ENCODE measurements around the gene B4GALNT2.
"Not testable (repeated sequence)": the region's sequence is repeated elsewhere in the genome, so short reads cannot be mapped to it uniquely, and the experiment has no call there.

B4GALNT2 gene

GRCh38 chr17:49180998-49181635, 48.5 kb downstream of the B4GALNT2 start:
- DNase-seq (ENCODE audit: low read depth), result no peak

- DNase-seq (ENCODE audit: low read depth), result no peak
Measured at GRCh38 chr17:49183341-49183740, 50.8 kb downstream of the B4GALNT2 start.

- no peak for DNase-seq (ENCODE audit: low read depth)
Measured at GRCh38 chr17:49183801-49184200, 51.2 kb downstream of the B4GALNT2 start.

- not testable (repeated sequence) for DNase-seq (ENCODE audit: low read depth)
Measured at GRCh38 chr17:49184522-49184921, 52.0 kb downstream of the B4GALNT2 start.

- DNase-seq (ENCODE audit: low read depth), result not testable (repeated sequence)
Measured at GRCh38 chr17:49185381-49185780, 52.8 kb downstream of the B4GALNT2 start.

- no peak for DNase-seq (ENCODE audit: low read depth)
Measured at GRCh38 chr17:49187301-49187700, 54.7 kb downstream of the B4GALNT2 start.

GRCh38 chr17:49190932-49191331, 58.4 kb downstream of the B4GALNT2 start:
- DNase-seq (ENCODE audit: low read depth), result no peak

- DNase-seq (ENCODE audit: low read depth), result no peak
Measured at GRCh38 chr17:49191409-49191916, 58.9 kb downstream of the B4GALNT2 start.

- DNase-seq (ENCODE audit: low read depth), result peak; percentile 88
Measured at GRCh38 chr17:49191917-49192741, 59.6 kb downstream of the B4GALNT2 start.

- no peak for DNase-seq (ENCODE audit: low read depth)
Measured at GRCh38 chr17:49193513-49194296, 61.1 kb downstream of the B4GALNT2 start.

- no peak for DNase-seq (ENCODE audit: low read depth)
Measured at GRCh38 chr17:49194297-49194607, 61.7 kb downstream of the B4GALNT2 start.

GRCh38 chr17:49195751-49196150, 63.2 kb downstream of the B4GALNT2 start:
- no peak for DNase-seq (ENCODE audit: low read depth)

- no peak for DNase-seq (ENCODE audit: low read depth)
Measured at GRCh38 chr17:49196520-49196919, 64.0 kb downstream of the B4GALNT2 start.

- DNase-seq (ENCODE audit: low read depth), result no peak
Measured at GRCh38 chr17:49197346-49197998, 64.9 kb downstream of the B4GALNT2 start.

- no peak for DNase-seq (ENCODE audit: low read depth)
Measured at GRCh38 chr17:49198211-49198610, 65.6 kb downstream of the B4GALNT2 start.

GRCh38 chr17:49200423-49201083, 68.0 kb downstream of the B4GALNT2 start:
- DNase-seq (ENCODE audit: low read depth), result no peak

GRCh38 chr17:49201481-49201927, 68.9 kb downstream of the B4GALNT2 start:
- DNase-seq (ENCODE audit: low read depth), result no peak

- DNase-seq (ENCODE audit: low read depth), result no peak
Measured at GRCh38 chr17:49203796-49204195, 71.2 kb downstream of the B4GALNT2 start.

GRCh38 chr17:49204516-49204915, 71.9 kb downstream of the B4GALNT2 start:
- DNase-seq (ENCODE audit: low read depth), result no peak

GRCh38 chr17:49209061-49209571, 76.5 kb downstream of the B4GALNT2 start:
- DNase-seq (ENCODE audit: low read depth), result no peak
